NB4 (cell line): Measurements from ENCODE around the gene KRI1.

Experiments used
- CTCF ChIP-seq: IDR thresholded peaks from one replicate; pipeline ENCODE4 v1.5.1; 2012; ENCODE audit warnings: low read depth, low read length
- POLR2A ChIP-seq: IDR thresholded peaks from 2 replicates; pipeline ENCODE4 v1.6.1; 2011; ENCODE audit warnings: mild to moderate bottlenecking; ENCODE audit not compliant: insufficient read length; ENCODE audit errors: extremely low read depth
- TF ChIP-seq, protein P1 (sequence below): IDR thresholded peaks from 2 replicates; pipeline ENCODE4 v1.6.1; 2011; ENCODE audit warnings: low read depth, low read length

DNA sequence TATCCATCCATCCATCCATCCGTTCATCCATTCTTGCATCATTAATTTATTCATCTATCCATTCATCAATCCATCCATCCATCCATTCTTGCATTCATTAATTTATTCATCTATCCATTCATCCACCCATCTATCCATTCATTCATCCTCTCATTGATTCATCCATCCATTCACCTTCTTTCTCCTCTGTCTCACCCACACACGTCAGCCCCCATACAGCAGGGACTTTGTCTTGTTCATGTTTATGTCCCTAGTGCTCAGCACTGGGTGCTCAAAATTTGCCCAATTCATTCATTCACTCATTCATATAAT, 22.0 kb upstream of the KRI1 start:
- TF ChIP-seq CTCF = no peak
- no peak for TF ChIP-seq POLR2A
- TF ChIP-seq, protein P1, sequence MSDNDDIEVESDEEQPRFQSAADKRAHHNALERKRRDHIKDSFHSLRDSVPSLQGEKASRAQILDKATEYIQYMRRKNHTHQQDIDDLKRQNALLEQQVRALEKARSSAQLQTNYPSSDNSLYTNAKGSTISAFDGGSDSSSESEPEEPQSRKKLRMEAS = no peak
